22Rv1 (cell line): Measurements from ENCODE around the gene NCF2.

Source experiments
- H3K27ac ChIP-seq: fragments of 450-650 bp; 2 replicates; pipeline ENCODE4 v1.5.1; 2017
- CTCF ChIP-seq: fragments of 450-650 bp; IDR thresholded peaks from 2 replicates; pipeline ENCODE4 v1.5.1; 2017; ENCODE audit warnings: mild to moderate bottlenecking
- ZFX ChIP-seq: fragments of 450-650 bp; IDR thresholded peaks from 2 replicates; pipeline ENCODE4 v1.6.1; 2017; ENCODE audit warnings: antibody characterized with exemption, borderline replicate concordance

Gene NCF2

GRCh38 chr1:183546427-183546826 lies 43.8 kb downstream of the NCF2 start:
- TF ChIP-seq ZFX (no peak), CTCF (no peak)
- H3K27ac ChIP-seq: no peak overlapping the region

GRCh38 chr1:183544598-183545297 lies 45.5 kb downstream of the NCF2 start:
- TF ChIP-seq ZFX: no peak
- TF ChIP-seq CTCF: no peak
- no peak overlapping the region for H3K27ac ChIP-seq

- TF ChIP-seq ZFX: no peak
- TF ChIP-seq CTCF: peak; percentile 91
- no peak overlapping the region for H3K27ac ChIP-seq
Observed at GRCh38 chr1:183543619-183544204, 46.5 kb downstream of the NCF2 start.

- no peak overlapping the region for H3K27ac ChIP-seq
- no peak for TF ChIP-seq ZFX
- no peak for TF ChIP-seq CTCF
Observed at GRCh38 chr1:183537405-183537804, 52.9 kb downstream of the NCF2 start.

GRCh38 chr1:183533617-183534174 lies 56.6 kb downstream of the NCF2 start:
- H3K27ac ChIP-seq: no peak overlapping the region
- TF ChIP-seq CTCF (no peak), ZFX (no peak)

GRCh38 chr1:183528577-183528976 lies 61.7 kb downstream of the NCF2 start:
- H3K27ac ChIP-seq: no peak overlapping the region
- TF ChIP-seq ZFX (no peak), CTCF (no peak)

- H3K27ac ChIP-seq: no peak overlapping the region
- TF ChIP-seq ZFX (no peak), CTCF (no peak)
Observed at GRCh38 chr1:183522104-183522503, 68.2 kb downstream of the NCF2 start.
